NCI-H1417 (cell line): ENCODE measurements around the gene STAG1.
A peak's percentile ranks its signal among the peaks of the same experiment; 100 is the strongest.
"Not testable (repeated sequence)": the region's sequence is repeated elsewhere in the genome, so short reads cannot be mapped to it uniquely, and the experiment has no call there.

ENCODE experiments used
- DNase-seq, 3 experiments: peaks; one replicate each; lab custom pipeline; 2025; lab: John Stamatoyannopoulos, UW

Gene STAG1

DNA sequence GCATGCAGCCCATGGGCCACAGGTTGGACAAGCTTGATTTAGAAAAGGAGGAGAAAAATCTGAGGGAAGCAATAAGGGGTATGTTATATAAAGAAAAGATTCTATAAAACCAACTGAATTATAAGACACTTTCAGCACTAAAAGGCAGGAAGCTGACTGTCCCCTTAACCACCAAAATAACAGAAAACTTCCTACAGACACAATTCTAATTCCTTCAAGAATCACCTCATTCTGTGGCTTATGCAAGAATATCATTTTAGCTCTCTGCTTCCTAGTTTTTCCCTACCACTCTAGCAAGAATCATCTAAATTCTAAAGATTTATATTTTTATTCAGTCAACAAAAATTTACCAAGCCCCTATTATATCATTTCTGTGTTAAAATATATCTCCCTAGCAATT lies 6.3 kb downstream of the STAG1 start:
- DNase-seq: no peak

DNA sequence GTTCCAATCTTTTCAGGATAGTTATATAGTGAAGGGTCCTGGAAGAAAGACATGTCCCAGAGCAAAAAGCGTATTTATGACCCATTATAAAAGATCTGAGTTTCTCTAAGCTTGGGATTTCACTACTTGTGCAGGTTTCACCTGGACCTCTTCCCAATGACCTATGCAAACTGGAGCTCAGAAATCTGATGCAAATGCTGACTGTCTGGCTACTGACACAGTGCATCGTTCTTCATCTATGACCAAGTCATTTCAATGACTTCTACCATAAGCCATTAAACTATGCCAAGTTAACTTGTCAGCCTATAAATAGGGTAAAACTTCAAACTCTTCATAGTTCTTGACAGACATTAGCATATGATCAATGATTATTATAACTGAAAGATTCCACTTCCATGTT lies 11.1 kb downstream of the STAG1 start:
- DNase-seq: no peak

DNA sequence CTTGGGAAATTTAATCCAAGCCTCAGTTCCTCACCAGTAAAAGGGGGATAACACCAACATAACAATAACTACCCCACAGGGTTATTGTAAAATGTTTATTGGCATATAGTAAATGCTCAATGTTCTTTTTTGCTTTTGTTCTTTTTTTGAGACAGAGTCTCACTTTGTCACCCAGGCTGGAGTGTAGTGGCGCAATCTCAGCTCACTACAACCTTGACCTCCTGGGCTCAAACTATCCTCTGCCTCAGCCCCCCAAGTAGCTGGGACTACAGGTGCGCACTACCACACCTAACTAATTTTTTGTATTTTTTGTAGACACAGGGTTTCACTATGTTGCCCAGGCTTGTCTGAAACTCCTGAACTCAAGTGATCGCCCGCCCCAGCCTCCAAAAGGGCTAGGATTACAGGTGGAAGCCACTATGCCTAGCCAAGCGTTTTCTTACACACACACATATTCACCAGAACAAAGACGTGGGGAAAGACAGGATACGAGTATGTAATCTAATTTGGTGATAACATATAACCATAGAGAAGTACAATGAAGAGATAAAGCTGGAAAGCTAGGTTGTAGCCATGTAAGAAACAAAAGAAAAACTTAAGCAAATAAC lies 11.7 kb downstream of the STAG1 start:
- DNase-seq: no peak

DNA sequence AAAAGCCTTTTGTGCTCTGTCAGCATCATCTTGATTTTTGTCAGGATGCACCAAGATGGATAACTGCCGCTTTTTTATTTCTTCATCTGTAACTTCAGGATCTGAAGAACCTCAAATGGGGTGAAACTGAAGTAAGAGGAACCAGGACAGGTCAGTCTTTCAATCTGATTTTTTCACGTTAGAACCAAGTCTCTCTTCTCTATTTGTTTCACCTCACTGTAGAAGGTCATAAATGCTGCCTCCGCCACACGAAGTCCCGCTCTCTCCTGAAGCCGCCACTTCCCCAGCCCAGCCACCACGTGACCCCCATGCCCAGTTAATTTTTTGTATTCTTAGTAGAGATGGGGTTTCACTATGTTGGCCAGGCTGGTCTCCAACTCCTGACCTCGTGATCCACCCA lies 15.2 kb downstream of the STAG1 start:
- not testable (repeated sequence) for DNase-seq

DNA sequence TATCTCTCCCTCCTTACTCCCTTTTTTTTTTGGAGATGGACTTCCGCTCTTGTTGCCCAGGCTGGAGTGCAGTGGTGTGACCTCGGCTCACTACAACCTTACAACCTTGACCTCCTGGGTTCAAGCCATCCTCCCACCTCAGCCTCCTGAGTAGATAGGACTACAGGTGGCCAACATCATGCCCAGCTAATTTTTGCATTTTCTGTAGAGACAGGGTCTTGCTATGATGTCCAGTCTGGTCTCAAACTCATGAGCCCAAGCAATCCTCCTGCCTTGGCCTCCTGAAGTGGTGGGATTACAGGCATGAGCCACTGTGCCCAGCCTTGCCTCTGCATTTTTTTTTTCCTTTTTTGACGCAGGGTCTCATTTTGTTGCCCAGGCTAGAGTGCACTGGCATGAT lies 17.1 kb downstream of the STAG1 start:
- DNase-seq: no peak

DNA sequence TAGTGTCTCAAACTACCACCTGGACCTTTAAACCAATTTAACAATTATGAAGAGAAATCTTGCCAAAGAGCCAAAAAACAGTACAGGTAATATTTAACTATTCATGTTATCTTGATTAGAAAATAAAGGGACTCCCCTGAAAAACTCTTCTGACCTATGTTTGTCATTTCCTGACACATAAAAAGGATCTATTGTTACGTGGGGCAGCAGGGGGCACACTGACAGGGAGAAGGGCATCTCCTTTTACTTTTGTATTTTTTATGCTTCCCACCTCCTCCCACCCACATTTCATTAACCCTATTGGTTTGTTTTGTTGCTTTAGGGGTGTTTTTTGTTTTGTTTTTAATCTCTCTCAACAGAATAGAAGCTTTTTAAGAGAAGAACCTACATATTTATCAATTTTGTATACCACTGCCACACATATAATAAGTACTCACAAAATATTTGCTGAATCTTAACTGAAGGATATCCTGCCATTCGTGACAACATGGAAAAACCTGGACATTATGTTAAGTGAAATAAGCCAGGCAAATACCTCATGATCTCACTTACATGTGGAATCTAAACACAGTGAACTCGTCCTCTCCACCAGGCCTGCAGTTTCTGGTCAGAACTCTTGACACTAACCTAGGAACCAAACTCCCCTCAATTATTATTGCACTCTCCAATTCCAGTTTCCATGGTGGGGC lies 17.7 kb downstream of the STAG1 start:
- peak in 1 of 3 experiments; percentile 23 for DNase-seq

DNA sequence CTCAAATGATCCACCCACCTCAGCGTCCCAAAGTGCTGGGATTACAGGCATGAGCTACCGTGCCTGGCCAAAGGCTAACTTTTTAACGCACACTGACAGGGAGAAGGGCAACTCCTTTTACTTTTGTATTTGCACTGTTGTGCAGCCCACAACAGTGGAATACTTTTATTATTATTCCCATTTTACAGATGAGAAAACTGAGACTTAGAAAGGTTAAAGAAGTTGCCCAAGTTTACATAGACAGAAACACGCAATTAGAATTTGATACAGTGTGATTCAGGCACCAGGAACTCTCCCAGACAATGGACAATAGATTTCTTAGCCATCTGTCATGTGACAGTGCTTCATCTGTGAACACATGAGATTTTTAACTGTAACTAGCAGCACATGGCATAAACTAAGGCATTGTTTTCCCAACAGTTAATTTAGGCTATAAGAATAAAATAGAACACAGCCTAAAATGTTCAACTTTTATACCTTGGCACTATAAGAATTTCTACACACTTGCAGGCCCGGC lies 18.8 kb downstream of the STAG1 start:
- DNase-seq: no peak

DNA sequence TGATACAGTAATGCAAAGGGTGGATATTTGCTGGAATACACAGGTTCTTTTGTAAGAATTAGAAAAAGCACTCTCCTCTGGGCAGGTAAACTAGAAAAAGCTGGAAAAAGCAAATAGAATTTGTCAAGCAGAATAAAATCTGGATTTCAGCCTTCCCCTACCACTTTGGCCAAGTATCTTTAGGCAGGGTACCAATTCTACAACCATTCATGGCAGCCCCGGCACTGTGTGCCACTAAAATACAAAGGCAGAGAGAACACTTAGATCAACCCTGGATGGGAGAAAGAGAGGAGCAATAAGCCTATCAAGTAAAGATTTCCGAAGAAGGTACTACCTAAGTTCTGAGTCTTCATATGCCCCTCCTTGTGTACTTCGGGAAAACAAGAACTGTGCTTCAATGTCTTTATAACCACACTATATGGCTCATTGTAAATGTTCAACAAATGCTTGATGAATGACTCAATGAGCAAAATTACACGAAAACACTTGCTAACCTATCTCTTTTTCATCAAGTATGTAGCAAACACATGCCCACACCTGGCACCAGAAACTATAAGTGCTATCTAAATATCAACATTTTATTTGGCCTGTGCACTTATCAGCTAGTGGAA lies 20.8 kb downstream of the STAG1 start:
- DNase-seq: peak in 1 of 3 experiments; percentile 15

DNA sequence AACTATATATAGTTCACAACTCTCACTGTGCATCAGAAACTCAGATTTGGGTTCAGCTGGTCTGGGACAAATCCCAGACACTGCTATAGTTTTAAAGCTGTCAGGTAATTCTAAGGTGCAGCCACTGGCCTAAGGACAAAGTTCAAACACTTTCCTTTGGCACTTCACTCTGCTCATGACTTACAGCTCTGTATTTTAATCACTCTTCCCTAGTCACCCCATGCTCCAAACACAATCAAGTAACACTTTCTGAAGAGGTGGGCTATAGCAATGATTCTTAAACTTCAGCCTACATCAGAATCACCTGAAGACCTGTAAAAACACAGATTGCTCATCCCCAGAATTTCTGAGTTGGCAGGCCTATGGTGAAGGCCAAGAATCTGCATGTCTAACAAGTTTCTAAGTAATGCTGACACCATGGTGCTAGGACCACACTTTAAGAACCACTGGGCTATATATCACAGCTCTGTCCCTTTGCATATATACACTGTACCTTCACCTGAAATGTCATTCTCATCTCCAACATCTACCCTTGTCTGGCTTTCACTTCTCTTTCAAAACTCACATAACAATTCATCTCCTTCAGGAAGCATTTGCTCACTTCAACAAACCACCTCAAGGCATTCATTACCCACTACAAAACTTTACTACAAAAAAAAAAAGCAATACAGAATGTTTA lies 21.4 kb downstream of the STAG1 start:
- DNase-seq: no peak

DNA sequence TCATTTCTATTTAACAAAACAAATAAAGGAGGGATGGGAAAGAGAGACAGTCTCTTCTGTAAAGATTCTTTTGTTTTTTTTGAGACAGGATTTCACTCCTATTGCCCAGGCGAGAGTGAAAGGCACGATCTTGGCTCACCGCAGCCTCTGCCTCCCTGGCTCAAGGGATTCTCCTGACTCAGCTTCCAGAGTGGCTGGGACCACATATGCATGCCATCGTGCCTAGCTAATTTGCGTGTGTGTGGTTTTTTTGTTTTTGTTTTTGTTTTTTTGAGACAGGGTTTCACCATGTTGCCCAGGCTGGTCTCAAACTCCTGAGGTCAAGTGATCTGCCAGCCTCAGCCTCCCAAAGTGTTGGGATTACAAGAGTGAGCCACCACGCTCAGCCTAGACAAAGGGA lies 23.3 kb downstream of the STAG1 start:
- no peak for DNase-seq

DNA sequence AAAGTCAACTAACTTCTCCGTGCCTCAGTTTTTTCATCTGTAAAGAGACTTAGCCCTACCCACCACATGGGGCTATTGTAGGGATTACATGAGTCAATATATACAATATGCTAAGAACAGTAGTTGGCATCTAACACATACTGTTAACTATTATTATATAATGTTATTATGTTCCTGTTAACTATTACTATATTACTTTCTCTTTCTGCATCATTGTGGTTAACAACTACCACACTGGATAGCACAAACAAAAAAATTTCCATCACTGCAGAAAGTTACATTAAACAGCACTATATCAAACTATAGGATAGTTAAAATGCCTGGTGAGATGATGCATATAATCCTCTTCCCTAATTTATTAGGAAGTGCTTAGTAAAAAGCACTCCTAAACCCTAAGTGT lies 23.7 kb downstream of the STAG1 start:
- DNase-seq: no peak

DNA sequence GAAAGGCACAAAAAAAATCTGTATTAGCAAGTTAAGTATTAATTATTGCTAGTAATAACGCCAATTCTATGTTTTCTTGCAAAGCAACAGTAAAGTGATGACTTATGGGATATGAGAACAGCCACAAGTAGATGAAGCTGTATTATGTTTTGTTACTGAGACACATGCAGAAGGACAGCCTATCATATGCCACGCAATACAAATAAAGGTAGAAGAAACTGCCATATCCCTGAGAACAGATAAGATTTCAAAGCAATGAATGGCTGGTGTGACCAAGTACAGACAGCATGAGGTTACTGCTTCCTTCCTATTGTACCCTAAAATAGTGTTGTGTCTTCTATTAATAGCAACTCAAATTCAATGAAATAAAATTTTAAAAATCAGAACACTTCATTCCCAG lies 26.7 kb downstream of the STAG1 start:
- DNase-seq: no peak

DNA sequence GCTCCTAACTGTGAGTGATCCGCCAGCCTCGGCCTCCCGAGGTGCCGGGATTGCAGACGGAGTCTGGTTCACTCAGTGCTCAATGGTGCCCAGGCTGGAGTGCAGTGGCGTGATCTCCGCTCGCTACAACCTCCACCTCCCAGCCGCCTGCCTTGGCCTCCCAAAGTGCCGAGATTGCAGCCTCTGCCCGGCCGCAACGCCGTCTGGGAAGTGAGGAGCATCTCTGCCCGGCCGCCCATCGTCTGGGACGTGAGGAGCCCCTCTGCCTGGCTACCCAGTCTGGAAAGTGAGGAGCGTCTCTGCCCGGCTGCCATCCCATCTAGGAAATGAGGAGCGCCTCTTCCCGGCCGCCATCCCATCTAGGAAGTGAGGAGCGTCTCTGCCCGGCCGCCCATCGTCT lies 29.3 kb downstream of the STAG1 start:
- DNase-seq: not testable (repeated sequence)

DNA sequence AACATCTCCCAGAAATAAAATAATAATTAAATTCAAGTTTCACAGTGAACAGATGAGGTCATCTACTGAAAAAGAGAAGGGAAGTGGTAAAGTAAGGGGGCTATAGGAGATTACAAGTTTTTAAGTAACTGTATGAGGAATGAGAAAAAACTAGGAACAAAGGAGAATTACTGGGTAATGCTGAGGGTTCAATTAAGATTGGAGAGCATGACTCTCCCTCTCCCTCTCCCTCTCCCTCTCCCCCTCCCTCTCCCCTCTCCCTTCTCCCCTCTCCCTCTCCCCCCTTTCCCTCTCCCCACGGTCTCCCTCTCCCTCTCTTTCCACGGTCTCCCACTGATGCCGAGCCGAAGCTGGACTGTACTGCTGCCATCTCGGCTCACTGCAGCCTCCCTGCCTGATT lies 29.8 kb downstream of the STAG1 start:
- DNase-seq: not testable (repeated sequence)

DNA sequence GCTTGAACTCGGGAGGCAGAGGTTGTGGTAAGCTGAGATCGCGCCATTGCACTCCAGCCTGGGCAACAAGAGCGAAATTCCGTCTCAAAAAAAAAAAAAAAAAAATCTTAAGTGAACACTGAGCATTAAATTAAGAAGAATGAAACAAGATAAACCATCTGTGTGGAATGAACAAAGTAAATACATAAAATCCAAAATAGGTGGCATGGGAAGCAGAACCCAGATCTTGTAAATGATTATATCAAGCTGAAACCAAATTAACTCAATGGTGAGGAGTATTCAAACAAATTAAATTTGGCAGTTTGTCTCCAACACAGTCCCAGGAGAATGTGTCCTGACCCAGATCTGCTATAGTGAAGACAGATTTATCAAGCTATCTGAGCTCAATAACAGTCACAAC lies 32.1 kb downstream of the STAG1 start:
- DNase-seq: no peak

DNA sequence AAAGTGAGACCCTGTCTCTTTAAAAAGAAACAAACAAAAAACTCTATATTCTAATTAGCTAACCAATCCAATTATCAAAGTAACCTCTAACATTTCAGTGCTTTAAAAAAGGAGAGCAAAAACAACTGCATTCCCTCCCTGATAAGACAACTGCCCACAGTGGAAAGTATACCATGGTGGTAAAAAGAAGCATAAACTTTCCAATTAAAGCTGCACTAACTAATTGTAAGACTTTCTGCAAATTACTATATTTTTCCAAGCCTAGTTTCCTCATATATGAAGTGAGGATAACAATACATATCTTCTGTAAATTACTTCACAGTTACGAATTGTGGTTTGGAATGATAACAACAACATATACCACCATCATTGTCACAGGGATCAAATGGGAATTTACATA lies 35.5 kb downstream of the STAG1 start:
- DNase-seq: no peak

DNA sequence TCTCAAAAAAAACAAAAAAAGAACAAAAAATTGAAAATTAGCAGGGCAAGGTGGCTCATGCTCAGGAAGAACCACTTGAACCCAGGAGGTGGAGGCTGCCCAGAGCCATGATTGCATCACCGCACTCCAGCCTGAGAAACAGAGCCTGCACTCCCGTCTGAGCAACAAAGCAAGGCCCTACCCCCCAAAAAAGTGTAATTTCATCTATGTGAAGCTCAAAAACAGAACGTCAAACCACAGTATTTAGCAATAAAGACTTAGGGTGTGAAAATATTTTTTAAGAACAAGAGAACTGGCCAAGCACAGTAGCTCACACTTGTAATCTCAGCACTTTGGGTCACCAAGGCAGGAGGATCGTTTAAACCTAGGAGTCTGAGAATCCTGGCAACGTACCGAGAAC lies 38.2 kb downstream of the STAG1 start:
- no peak for DNase-seq

DNA sequence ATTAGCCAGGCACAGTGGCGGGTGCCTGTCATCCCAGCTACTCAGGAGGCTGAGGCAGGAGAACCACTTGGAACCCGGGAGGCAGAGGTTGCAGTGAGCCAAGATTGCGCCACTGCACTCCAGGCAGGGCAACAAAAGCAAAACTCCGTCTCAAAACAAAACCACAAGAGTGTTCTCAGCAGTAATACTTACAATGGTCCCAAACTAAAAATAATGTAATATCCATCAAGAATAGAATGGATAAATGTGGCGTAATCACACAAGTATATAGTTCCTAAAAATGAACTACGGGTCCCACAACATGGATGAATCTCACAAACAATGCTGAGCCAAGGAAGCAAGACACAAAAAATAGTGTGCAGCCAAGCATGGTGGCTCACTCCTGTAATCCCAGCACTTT lies 39.2 kb downstream of the STAG1 start:
- DNase-seq: no peak

DNA sequence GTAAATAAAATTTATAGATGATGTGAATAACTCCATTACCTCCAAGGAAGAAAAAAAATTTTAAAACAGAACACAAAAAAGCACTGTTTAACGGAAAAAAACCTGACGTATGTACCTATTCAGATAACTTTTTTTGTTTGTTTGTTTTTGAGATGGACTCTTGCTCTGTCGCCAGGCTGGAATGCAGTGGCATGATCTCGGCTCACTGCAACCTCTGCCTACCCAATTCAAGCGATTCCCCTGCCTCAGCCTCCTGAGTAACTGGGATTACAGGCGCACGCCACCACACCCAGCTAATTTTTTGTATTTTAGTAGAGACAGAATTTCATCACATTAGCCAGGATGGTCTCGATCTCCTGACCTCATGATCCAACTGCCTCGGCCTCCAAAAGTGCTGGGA lies 40.3 kb downstream of the STAG1 start:
- DNase-seq: not testable (repeated sequence)

DNA sequence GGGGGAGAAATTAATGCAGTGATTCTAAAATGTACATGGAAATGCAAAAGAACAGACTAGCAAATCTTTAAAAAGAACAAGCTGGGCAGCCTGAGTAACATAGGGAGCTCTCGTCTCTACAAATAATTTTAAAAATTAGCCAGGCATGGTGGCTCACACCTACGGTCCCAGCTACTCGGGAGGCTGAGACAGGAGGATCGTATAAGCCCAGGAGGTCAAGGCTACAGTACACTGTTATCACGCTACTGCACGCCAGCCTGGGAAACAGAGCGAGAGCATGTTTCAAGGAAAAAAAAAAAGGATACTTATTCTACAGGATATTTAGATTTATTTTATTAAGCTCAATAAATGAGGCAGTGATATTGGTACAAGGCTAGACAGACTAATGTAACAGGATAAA lies 40.9 kb downstream of the STAG1 start:
- no peak for DNase-seq

DNA sequence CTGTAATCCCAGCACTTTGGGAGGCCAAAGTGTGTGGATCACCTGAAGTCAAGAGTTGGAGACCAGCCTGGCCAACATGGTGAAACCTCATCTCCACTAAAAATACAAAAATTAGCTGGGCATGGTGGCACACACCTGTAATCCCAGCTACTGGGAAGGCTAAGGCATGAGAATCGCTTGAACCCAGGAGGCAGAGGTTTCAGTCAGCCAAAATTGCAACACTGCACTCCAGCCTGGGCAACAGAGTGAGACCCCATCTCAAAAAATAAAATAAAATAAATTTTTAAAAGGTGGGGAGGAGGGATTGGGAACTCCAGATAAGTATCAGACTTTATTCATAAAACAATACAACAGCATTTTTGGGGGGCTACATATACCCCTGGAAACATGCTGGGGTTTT lies 42.4 kb downstream of the STAG1 start:
- DNase-seq: not testable (repeated sequence)

DNA sequence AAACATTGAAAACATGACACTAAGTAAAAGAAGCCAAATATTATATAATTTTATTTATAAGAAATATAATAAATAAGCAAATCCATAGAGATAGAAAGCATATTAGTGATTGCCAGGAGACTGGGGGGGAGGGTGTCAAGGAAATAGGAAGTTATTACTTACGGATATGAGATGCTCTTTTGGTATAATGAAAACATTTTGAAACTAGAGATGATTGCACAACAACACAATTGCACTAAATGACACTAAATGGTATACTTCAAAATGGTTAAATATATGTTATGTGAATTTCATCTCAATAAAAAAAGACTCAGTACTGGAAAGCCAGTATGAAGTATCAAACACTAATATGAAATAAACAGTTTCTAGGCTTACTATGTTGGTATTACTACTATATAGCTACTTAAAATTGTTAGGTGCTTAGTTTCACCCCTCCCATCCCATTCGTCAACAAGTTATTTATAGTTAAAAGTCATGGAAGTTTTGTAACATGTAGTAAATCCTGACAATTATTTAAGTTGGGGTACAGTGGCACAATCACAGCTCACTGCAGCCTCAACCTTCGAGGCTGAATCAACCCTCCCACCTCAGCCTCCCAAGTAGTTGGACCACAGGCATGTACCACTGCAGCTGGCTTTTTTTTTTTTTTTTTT lies 43.7 kb downstream of the STAG1 start:
- no peak for DNase-seq
